ENCODE measurements around the gene THRAP3. TPM values are rescaled to one million over a fixed set of nuclear protein-coding genes. Genes with fewer than 3 reads are reported as not detected.
"Not testable (repeated sequence)": the region's sequence is repeated elsewhere in the genome, so short reads cannot be mapped to it uniquely, and the experiment has no call there.

The THRAP3 gene
- polyA plus RNA-seq, 1 experiment = 45.8 TPM

DNA sequence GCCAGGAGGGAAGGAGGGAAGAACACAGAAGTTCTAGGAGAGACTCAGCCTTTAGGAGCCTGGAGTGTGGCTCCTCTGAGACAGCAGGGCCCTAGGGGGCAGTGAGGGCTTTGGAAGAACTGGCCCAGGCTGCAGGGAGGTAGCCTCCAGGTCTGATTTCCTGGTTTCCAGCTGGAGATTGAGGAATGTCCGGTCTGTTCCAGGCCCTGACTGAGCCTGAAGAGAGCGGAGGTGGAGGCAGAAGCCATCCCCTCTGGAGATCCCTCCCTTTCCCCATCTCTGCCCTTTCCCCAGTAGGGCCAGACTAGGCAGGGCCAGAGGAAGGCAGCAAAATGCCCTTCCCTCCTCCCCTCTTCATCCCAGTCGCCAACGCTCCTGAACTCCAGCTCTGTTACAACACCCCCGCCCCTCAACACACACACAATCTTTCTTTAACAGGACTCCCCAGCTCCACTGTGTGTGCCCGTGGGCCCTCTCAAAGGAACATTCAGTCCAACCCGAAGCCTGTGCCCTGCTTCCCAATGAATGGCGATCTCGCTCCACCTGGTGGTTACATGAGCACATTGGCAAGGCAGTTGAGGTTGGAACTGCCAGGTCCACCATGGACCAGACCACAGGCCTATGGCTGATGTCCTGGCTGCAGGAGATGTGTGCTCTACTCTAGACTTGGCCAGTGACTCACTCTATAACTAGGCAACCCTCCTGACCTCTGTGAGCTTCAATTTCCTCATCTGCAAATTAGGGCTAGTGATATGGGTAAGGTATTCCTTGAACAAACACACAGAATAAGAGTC lies 36.2 kb upstream of the THRAP3 start:
- POLR2A ChIA-PET = interaction anchor here (0.5 kb wide), 1 partner anchor 265 kb away, joined by 8 read pairs; no protein-coding TSS in a partner anchor
- H3K4me3 ChIP-seq (ENCODE audit: low read depth, low read length) = no peak overlapping the region
- peak; percentile 50 for DNase-seq (ENCODE audit: low read depth)
- TF ChIP-seq, protein P1, sequence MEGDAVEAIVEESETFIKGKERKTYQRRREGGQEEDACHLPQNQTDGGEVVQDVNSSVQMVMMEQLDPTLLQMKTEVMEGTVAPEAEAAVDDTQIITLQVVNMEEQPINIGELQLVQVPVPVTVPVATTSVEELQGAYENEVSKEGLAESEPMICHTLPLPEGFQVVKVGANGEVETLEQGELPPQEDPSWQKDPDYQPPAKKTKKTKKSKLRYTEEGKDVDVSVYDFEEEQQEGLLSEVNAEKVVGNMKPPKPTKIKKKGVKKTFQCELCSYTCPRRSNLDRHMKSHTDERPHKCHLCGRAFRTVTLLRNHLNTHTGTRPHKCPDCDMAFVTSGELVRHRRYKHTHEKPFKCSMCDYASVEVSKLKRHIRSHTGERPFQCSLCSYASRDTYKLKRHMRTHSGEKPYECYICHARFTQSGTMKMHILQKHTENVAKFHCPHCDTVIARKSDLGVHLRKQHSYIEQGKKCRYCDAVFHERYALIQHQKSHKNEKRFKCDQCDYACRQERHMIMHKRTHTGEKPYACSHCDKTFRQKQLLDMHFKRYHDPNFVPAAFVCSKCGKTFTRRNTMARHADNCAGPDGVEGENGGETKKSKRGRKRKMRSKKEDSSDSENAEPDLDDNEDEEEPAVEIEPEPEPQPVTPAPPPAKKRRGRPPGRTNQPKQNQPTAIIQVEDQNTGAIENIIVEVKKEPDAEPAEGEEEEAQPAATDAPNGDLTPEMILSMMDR (IDR thresholded peaks at IDR 0.05; ENCODE audit: insufficient read depth, low read depth, low read length) = peak; percentile 87
- no peaks in the 10 kb centered on the region for H3K27me3 ChIP-seq (ENCODE audit: control insufficient read depth, insufficient read depth, low read length)
- no peaks in the 10 kb centered on the region for H3K36me3 ChIP-seq (ENCODE audit: control insufficient read depth, insufficient read depth, low read length)
- CTCF ChIA-PET = interaction anchor here (0.7 to 6.1 kb wide), 45 partner anchors 9 to 234 kb away, joined by 3 to 94 read pairs (median 5); partner anchors contain the start of genes MAP7D1, THRAP3 and TRAPPC3

DNA sequence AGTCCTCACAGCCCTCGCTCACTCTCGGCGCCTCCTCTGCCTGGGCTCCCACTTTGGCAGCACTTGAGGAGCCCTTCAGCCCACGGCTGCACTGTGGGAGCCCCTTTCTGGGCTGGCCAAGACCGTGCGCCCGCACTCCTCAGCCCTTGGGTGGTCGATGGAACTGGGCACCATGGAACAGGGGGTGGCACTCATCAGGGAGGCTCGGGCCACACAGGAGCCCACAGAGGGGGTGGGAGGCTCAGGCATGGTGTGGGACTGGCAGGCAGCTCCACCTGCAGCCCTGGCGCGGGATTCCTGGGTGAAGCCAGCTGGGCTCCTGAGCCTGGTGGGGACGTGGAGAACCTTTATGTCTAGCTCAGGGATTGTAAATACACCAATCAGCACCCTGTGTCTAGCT lies 27.4 kb upstream of the THRAP3 start:
- CTCF ChIA-PET = interaction anchor here (1.3 to 1.9 kb wide), 2 partner anchors 9 to 47 kb away, joined by 5 read pairs; partner anchors contain the start of gene TRAPPC3

DNA sequence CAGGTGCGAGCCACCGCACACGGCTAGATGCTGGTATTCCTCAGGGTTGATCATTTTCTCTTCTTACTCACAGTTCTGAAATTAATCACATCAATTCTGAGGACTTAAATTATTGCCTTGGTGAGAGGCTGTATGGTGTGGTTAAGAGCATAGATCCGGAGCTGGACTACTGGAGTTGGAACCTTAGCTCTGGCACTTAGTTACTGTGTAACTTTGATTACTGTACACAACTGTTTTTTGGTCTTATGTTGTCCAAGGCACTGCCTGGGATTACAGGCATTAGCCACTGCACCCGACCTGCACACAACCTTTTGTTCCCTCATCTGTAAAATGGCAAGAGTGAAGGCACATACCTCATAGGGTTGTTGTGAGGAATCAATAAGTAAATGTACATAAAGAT lies 25.6 kb upstream of the THRAP3 start:
- POLR2A ChIA-PET = no interaction called here
- H3K27me3 ChIP-seq (ENCODE audit: control insufficient read depth, insufficient read depth, low read length) = no peaks in the 10 kb centered on the region
- H3K36me3 ChIP-seq (ENCODE audit: control insufficient read depth, insufficient read depth, low read length) = no peaks in the 10 kb centered on the region
- no peak overlapping the region for H3K4me3 ChIP-seq (ENCODE audit: low read depth, low read length)
- CTCF ChIA-PET = interaction anchor here (1.3 kb wide), 1 partner anchor 10 kb away, joined by 8 read pairs; no protein-coding TSS in a partner anchor
- no peak for DNase-seq (ENCODE audit: low read depth)
- TF ChIP-seq, protein P1 (IDR thresholded peaks at IDR 0.05; ENCODE audit: insufficient read depth, low read depth, low read length) = no peak

More for the DNA sequence above, 27.4 kb upstream of the THRAP3 start:
- DNase-seq (ENCODE audit: low read depth); H3K27me3 ChIP-seq (ENCODE audit: control insufficient read depth, insufficient read depth, low read length); H3K4me3 ChIP-seq (ENCODE audit: low read depth, low read length); H3K36me3 ChIP-seq (ENCODE audit: control insufficient read depth, insufficient read depth, low read length); POLR2A ChIA-PET: not testable (repeated sequence)

DNA sequence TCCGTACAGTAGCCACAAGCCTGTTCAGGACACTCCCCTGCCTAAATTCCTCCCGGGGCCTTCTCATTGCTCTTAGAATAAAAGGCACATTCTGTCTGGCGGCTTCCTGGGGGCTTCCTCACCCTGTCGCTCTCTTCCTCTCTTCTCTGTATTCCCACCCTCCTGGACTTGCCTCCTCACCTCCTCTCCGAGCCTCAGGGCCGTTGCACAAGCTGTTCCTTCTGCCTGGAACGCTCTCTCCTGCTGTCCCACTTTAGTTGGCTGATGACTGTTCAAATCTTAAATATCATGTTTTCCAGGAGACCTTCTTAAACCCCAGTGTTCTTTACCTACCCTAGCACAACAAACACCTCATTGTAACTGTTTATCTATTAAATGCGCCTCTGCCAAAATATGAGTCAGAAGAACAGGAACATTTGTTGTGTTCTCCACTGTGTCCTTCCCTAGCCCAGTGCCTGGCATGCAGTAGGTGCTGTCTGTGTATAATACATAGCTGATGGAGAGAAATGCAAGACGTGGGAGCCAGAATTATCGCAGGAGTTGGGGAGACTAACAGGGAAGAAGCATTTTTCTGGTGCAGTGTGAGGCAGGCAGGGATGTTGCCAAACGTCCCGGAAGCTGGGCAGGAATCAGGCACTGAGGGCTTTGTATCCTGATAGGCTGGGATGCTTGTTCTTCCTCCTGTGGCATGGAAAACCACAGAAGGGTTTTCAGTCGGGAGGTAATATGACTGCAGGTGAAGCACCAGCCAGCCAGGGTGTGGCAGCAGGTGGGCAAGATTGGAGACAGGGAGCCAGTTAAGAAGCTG lies 24.1 kb upstream of the THRAP3 start:
- no peak for DNase-seq (ENCODE audit: low read depth)

DNA sequence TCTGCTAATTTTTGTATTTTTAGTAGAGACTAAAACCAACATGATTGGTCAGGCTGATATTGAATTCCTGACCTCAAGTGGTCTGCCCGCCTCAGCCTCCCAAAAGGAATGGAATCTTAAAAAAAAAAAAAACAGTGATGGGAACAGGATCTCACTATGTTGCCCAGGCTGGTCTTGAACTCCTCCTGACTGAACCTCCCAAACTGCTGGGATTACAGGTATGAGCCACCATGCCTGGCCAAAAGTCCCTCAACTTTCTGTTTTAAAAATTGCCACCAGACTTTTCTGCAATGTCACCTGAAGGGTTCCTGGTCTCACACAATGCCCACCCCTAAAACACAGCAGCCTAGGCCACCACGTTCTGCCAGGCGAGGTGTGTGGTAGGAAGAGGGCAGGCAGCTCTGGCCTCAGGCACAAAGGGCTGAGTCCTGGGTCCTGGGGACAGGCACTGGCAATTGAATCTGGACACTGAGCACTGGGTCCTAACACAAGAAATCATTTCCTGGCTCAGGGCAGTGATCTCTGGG lies 21.2 kb upstream of the THRAP3 start:
- ChIA-PET POLR2A (no interaction called here), CTCF (interaction anchor here (1.1 kb wide), 1 partner anchor 107 kb away, joined by 3 read pairs; no protein-coding TSS in a partner anchor)
- Histone ChIP-seq H3K27me3 (ENCODE audit: control insufficient read depth, insufficient read depth, low read length) (no peaks in the 10 kb centered on the region), H3K36me3 (ENCODE audit: control insufficient read depth, insufficient read depth, low read length) (no peaks in the 10 kb centered on the region), H3K4me3 (ENCODE audit: low read depth, low read length) (no peak overlapping the region)
- TF ChIP-seq, protein P1 (IDR thresholded peaks at IDR 0.05; ENCODE audit: insufficient read depth, low read depth, low read length) = no peak
- no peak for DNase-seq (ENCODE audit: low read depth)

More for the DNA sequence above, 24.1 kb upstream of the THRAP3 start:
- POLR2A ChIA-PET = no interaction called here
- H3K36me3 ChIP-seq (ENCODE audit: control insufficient read depth, insufficient read depth, low read length) = no peaks in the 10 kb centered on the region
- CTCF ChIA-PET = interaction anchor here (1.2 to 1.3 kb wide), 2 partner anchors 12 to 51 kb away, joined by 3 to 4 read pairs; partner anchors contain the start of gene TRAPPC3
- H3K27me3 ChIP-seq (ENCODE audit: control insufficient read depth, insufficient read depth, low read length) = no peaks in the 10 kb centered on the region
- TF ChIP-seq, protein P1 (IDR thresholded peaks at IDR 0.05; ENCODE audit: insufficient read depth, low read depth, low read length) = no peak
- H3K4me3 ChIP-seq (ENCODE audit: low read depth, low read length) = no peak overlapping the region

Data from BJ (cell line).